LoVo (cell line): ENCODE data around the gene SNRPB2.
A peak's percentile ranks its signal among the peaks of the same experiment; 100 is the strongest.

Source experiments
- DNase-seq: peaks from one replicate; pipeline ENCODE4 v3.0.0-alpha.2; 2016; ENCODE audit warnings: low spot score

Gene SNRPB2

DNA sequence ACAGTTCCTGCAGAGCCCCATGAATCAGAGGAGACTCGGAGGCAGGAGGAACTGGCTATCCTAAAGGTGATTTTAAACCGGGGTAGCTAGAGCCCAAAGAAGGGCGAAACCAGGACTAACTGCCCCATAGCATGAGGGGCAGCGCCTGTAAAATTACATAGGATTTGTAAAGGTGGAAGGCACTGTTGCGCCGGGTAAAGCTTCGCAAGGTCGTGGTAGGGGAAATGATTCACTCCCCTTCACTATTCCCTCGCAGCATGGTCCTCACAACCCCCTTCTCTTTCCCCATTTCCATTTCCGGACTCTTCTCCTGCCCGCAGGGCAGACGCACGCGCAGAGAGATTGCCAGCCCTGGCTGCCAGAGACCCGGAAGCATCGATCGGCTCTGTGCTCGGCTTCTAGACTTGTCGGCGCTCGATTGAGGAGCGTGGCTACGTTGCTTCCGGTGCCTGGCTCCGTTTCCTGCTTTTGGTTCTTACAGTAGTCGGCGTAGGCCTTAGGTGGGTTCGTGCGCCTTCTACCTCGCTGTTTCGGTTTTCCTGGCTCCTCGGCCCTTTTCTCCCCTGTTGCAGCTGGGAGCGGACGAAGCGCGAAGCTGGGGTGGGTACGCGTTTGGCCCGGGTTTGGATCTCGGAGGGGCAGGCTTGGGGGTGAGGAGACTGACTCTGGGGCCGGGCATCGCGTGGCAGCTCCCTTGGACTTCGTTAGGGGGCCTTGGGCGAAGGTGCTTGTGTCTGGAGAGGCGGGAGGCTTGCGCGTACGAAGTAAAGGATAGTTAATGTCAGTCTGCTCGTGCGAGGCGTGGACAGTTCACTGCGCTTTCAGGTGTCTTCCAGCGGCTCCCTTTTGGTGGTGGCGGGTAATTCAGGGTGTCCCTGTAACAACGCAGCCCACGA is at the start of gene SNRPB2:
Gene SNRPB2, plus strand, starts transcription at position 462 of the 896 bp plus-strand sequence. CDS start 1,677 bp downstream, outside the sequence.
- peak; percentile 93 for DNase-seq

DNA sequence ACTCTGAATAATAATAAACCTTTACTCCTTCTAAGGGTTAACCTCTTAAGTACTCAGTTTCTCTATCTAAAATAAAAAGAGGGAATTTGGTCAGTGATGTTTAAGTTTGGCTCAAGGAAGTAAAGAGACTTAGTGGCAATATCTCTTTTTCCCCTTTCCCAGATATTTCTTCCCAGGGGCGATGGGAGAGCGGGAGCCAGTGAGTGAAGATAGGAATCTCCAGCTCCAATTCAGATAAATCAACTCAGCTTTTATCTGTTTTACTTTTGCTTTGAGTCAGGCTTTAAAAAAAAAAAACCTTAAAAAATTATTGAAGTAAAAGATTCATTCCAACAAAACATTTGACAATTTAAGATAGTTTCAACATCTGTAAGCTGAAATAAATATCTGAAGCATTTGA is 45.4 kb upstream of the SNRPB2 start:
- no peak for DNase-seq

DNA sequence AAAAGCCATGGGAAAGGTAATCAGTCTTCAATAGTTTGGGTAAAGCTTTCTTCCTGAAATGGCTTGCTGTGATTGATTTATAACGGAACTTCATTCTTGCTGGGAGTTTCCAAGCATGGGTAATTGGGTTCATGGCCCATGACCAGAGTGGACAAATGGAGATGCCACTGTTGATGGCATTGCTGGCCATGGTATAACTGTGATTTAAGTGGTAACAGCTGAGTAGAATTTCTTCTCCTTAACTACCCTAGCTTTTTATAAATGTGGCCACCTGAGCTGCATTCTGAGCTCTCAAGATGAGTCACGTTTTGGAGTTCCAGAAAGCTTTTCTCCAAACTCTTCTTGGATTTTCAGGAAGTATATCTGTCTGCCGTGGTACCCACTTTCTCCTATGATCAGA is 39.9 kb upstream of the SNRPB2 start:
- no peak for DNase-seq

DNA sequence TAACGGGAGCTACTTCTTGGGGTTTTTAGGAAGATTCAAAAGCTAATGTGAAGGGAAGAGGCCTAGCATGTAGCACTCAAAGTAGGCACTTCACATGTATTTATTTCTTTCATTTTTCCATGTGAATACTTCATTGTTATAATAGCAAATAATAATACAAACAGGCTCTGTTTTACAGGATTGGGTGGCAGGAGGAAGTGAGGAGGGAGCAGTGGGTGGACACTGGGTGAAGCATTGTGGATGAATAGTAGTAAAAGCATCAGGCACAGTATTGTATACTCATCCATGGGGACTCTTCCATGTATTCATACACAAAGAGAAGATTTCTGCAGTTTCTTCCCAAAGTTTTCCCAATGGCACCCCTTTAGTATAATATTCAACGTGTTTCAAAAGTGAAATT is 38.4 kb upstream of the SNRPB2 start:
- no peak for DNase-seq

DNA sequence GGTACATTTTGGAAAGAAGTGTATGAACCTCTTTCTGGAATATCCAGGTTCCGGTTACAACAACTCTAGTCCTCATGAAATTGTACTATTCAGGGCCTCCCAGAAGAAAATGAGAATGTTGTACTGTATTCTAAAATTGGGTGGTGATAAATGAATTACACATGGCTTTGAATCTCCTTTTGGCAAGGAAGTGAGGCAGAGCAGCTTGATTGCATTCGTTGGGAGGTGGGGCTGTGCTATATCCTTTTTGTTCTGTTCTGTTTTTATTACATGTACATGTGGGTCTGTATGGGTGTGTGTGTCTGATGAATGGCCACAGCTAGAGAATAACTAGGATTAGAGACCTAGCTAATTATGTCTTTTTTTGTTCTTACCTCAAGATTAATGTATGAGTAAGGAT is 37.8 kb upstream of the SNRPB2 start:
- DNase-seq: no peak

DNA sequence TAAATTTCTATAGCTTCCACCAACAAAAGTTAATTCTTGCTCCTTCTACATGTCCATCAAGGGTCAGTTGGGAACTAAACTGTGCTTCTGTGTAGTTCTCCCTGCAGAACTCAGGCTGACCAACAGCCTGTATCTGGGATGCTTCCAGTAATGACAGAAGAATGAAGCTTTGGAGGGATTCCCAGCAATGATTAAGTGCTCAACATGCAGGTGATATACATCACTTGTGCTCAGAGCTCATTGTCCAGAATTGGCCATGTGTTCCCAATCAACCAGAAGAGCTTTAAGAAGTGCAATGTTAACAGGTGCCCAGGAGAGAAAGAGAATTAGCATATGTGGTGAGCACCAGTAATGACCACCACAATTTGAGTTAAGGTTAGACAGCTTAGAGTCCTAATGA is 37.4 kb upstream of the SNRPB2 start:
- DNase-seq: no peak

DNA sequence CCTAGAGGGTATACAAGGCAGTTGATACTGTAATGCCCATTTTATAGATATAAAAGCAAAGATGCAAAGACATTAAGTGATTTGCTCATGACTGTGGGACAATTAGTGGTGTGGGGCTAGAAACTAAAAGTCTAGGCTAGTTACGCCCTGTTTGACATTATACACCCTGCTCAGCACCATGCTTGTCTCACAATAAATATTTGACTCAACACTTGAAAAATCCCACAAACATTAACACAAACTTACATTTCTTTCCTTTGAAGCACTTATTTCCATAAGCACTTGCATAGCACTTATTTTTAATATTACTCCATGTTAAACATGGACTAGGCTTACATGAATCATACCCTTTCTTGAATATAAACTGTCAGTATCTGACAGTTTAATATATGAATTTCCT is 36.5 kb upstream of the SNRPB2 start:
- DNase-seq: no peak

DNA sequence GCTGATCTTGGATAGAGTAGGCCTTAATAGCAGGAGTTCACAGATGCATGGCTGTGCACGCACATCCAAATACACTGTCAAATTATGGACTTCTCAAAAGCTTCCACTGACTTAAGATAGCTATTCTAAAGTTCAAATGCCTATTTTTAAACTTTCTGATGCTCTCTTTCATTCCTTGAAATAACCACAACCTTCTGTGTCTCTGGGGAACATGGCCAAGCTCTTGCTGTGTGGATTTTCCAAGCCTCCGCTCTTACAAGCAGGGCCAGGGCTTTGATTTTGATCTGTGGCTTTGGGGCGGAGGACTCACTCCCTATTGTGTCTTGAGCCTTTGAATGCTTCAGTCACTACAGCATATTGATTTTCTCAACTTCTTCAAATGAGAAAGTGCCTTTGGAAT is 35.7 kb upstream of the SNRPB2 start:
- DNase-seq: no peak

DNA sequence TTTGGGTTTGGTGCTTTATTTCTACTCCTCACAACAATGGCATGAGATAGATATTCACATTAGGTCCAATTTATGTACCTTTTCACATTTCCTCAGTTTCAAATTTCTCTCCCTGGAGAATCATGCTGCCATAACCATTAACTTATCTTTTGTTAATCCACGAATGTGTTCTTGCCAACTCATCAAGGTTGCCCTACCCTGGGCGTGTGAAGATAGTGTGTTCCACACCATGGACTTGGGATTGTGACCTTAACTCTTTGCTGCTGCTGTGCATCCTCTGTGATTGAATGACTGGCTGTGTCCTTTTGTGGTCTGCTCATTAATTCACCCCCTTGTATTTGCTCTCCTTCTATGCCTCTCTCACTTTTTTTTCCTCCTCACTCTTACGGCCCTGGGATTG is 34.2 kb upstream of the SNRPB2 start:
- no peak for DNase-seq

DNA sequence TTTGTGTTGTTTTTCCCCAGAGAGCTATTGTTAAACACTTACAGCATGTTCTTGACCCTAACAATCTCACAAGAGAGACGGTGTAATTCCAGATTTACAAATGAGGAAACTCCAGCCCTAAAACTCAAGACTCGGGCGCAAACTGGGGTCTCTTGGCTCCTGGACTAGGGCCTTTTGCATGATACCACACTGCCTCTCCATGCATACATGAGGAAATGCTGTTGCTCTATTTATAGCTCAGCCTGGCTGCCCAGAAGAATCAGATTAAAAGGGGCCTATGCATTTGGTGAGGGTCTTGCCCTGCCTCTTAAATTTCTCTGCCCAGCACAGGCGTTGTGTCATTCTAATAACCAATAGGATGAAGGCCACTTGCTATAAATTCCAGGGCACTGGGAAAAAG is 30.5 kb upstream of the SNRPB2 start:
- no peak for DNase-seq

DNA sequence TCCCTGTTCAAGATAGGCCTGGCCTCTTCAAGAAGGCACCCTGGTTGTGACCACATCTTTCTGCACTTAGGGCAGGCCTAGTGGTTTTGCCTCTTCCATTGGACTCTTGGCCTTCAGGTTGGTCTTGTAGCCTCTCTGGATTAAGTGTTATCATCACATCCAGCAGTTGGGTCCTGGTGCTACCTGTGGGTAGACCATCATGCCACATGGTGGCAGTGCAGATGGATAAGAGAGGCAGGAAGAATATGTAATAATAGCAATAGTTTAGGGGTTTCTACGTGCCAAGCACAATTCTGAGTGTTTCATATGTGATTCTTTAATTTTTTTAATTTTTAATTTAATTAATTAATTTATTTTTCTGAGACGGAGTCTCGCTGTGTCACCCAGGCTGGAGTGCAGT is 28.5 kb upstream of the SNRPB2 start:
- no peak for DNase-seq

DNA sequence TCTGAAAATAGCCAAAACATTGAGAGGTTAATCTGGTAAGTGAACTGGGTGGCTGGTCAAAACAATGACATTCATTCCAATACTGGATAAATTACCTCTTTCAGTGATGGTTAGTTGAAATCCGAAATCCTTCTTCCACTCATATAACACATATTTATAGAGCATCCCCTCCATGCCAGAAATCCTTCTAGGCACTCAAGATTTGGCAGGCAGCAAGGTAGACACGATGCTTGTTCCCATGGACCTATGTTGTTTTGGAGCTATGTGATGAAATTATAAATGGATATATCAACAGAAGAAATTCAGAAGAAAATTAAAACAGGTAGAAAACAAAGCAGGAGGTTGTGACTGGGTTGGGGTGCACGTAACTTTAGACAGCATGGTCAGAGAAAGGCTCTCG is 26.3 kb upstream of the SNRPB2 start:
- DNase-seq: no peak

DNA sequence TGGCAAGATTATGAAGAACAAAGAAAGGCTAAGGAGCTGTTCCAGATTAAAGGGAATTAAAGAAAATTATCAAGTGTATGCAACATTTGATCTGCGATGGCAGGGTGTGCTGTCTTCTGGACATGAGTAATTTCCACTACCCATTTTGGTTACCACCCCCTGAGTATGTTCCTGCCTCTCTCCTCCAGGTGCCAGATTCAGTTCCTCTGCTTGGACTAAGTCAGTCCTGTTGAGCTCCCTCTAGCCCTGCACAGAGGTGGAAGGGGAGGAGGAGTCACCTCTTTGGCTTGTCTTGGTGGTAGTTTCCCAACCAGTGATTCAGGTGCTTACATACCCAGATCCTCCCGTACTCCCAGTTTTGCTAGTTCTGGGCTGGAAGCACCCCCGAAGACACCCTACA is 22.2 kb upstream of the SNRPB2 start:
- DNase-seq: no peak

DNA sequence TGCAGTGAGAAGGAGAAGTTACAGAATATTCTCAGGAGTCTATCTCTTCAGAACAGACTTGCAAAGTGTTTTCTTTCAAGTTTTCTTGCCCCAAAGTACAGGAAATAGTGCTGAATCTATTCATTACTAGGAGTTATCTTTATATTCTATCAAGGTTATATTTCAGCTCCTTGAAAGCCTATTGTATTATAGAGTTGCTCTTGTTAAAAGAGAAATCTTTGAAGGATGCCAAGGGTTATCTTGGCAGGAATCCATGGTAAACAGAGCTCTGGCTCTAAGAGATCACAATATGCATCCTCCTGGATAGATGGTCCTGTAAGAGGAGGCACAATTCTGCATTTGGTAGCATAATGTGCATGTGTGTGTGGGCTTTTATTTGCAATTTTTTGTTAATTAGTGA is 21.2 kb upstream of the SNRPB2 start:
- no peak for DNase-seq

DNA sequence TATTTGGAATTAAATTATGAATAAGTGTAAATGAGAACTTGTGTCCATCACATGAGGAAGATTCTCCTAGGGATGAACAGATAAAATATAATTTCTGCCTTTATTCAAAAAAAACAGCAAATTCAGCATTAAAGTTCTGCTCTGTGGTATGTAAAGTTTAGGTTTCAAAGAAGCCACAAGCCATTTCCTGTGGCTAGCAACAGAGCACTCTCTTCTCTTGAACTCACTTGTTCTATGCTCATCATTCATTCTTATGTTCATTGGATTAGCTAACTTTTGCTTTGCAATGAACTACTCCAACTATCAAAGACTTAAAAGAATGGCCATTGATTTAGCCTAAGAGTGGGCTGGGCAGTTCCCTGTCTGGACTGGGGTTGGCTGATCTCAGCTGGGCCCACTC is 20.8 kb upstream of the SNRPB2 start:
- DNase-seq: no peak

DNA sequence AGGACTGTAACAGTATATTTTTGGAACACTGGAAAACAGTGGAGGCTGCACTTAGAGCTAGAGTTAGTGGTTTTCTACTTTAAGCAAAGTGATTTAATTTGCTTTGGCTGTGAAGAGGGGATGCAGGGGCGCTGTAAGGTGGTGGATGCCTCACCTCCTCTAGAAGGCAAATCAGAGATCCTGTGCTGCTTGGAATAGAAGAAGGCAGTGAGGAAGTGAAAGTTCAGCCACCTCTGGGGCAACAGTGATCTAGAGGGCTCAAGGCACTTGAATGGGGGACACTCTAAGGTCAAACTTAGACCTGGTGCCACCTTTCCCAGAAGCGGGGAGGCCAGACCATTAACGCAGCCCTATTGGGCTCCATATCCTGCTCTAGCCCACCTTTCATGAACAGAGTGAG is 19.0 kb upstream of the SNRPB2 start:
- no peak for DNase-seq

DNA sequence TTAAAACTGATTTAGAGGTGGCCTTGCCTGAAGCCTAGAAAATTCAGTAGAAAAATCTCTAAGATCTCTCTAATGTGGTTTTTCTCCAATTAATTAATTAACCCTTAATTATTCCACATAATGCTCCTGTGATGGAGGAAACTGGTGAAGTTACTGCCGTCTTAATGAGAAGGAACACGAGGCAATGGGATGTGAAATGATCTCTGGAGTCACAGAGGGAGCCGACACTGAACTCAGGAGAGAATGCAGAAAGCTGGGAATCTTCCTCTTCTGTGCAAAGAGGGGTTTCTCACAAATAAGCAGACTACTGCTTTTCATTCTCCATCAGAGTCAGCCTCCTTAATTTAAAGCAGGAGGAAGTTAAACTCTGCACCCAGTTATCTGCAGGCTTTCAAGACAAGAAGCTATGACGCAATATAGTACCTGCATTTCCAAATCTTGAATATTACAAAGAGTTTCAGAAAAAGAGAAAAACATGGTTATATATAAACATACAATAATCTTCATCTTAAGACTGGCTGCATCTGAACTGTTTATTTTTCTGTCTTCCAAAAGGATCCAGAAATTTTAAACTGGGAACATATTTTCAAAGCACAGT is 18.1 kb upstream of the SNRPB2 start:
- no peak for DNase-seq

DNA sequence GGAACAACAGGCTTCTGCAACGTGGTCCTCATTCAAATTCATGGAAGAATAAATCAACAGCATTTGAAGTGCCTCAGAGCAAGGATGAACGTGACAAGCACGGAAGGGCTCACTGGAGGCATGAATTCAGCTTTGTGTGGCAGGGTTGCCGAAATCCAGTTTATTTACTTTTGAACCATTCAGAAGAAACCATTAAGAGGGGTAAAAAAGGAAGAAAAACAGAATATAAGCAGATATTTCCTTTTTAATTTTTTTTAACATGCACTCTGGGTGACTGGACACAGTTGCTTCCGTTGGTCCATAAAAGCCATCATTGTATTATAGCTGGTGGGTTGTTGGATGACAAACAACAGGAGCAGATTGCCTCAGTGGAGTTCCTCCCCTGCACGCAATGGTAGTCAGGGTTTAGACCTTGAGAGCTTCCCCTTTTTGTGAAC is 17.3 kb upstream of the SNRPB2 start:
- DNase-seq: no peak

DNA sequence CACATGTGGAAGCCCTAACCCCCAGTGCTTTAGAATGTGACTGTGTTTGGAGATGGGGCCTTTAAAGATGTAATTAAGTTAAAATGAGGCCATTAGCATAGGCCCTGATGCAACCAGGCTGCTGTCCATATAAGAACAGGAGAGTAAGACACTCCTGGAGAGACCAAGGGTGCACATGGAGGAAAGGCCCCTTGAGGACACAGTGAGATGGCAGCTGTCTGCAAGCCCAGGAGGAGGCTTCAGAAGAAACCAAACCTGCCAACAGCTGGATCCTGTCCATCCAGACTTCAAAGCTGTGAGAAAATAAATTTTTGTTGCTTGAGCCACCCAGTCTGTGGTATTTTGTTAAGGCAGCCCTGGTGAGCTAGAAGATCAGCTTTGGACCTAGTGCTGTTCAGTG is 16.8 kb upstream of the SNRPB2 start:
- no peak for DNase-seq

DNA sequence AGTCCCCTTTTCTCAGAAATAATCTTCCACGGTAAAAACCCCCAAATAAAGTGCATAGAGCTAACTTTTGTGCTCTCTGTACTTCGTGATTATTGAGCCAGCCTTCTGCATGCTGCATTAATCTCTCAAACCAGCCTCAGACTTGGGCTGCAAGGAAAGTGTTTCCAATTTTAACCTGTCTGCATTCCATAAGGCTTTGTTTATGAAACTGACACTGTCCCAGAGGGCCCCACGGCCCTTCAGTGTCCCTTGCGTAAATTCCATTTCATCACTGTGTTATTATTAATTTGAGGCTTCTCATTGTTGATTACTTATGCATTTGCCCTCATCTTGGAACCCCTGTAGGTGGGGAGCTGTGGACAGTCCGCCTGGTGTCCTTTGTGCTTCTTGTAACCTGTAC is 15.6 kb upstream of the SNRPB2 start:
- DNase-seq: no peak

DNA sequence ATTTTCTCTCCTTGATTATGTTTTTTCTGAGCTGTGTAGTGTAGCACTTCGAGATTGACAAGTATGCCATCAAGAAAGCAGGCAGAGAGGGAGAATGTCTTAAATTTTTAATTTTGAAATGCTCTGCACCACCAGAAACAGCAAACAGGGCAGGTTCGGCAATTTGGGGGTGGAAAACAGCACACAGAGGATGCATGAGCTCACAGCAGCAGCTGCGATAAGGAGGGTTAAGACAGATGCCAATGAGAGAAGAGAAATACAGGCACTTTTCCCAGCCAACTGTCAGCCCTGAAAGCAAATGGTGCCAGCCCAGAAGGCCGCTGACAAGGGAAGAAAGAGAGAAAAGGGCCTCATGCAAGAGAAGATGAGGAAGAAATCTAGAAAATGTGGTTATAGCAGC is 15.1 kb upstream of the SNRPB2 start:
- DNase-seq: no peak

DNA sequence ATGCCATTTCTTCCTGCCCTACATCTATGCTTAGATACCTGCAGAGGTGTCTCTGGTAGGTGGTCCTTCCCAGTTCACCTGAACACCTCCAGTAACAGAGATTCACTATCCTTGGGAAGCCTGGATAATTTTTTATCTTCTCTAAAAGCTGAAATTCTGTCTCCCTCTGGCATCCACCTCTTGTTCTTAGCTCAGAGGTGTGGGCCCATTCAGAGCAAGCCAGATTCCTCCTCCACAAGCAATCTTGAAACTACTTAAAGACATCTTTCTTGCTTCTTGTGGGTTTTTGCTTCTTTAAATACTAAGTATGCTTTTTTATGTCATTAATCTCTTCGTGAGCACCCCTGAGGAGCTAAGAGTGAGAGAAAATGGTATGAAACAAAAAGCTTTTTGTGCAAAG is 10.4 kb upstream of the SNRPB2 start:
- DNase-seq: no peak

DNA sequence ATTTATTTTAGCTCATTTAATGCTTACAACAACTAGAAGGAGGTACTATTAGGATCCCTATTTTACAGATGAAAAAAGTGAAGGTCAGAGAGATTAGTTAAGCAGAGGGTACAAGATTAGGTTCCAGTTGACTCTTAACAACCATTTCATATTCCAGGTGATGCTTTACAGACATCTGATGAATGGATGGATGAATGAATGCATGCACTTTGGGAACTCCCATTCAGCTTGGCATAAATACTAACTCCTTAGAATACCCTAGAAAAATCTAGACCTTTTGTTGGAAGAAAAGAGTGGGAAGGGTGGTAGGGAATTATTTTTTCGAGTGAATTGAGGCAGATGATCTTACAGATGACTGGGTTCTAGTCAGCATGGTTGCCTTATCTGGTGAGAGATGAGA is 746 bp upstream of the SNRPB2 start:
- DNase-seq: no peak
